Measurements from ENCODE around the gene FHAD1. TPM values are rescaled to one million over a fixed set of nuclear protein-coding genes. Genes with fewer than 3 reads are reported as not detected.

The FHAD1 gene
- polyA plus RNA-seq, 1 of the 3 experiments (the other 2 are of a cell fraction) = 0.48 TPM

DNA sequence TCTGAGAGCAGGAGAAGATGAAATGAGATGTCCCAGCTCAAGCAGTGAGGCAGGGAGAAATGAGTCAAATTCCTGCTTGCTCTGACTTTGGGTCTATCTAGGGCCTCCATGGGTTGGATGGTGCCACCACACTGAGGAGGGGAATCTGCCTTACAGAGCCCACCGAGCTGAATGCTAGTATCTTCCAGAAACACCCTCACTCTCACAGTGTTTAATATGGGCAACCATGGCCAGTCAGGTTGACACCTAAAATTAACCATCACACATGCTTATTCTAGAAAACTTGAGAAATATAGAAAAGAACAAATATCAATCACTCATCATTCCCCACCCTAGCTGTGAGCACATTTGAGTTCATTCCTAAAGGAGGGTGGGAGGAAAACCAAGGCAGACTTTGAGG, 29.4 kb upstream of the FHAD1 start:
- Histone ChIP-seq H2AFZ (ENCODE audit: low read depth) (no peak overlapping the region), H3K4me1 (ENCODE audit: control insufficient read depth in 1 of 2, insufficient read depth in 2 of 2, low read depth in 1 of 2, low read length in 1 of 2) (peaks cover 0 to 31% of the 10 kb centered on the region in 2 experiments; a peak in 1 of 4 replicates), H3K27me3 (ENCODE audit: insufficient read depth) (no peaks in the 10 kb centered on the region), H3K27ac (ENCODE audit: low read depth in 2 of 2, low read length in 1 of 2) (0 out of 4 replicates have a peak overlapping the region, but pooled peaks of 1 of the 2 experiments have one; percentile 39), H3K79me2 (ENCODE audit: insufficient read depth) (no peaks in the 10 kb centered on the region), H3K9me3 (no peaks in the 10 kb centered on the region), H3K9me2 (no peaks in the 10 kb centered on the region), H3K4me2 (no peak overlapping the region), H3K4me3 (ENCODE audit: low read depth in 2 of 2, low read length in 1 of 2) (no peak overlapping the region), H3K9ac (no peak overlapping the region), H3K36me3 (replicated peaks in 1 of 2; ENCODE audit: control insufficient read depth in 1 of 2, insufficient read depth in 2 of 2, low read length in 1 of 2) (peaks cover 0 to 12% of the 10 kb centered on the region in 2 experiments), H3F3A (replicated peaks; ENCODE audit: insufficient read depth) (no peaks in the 10 kb centered on the region), H4K20me1 (ENCODE audit: insufficient read depth) (no peaks in the 10 kb centered on the region)
- 100% methylated on average over 1 of the region's 1 CpG for WGBS (ENCODE audit: low lambda C conversion rate)
- POLR2A ChIA-PET = no interaction called here
- no peak for TF ChIP-seq TEAD4 (IDR thresholded peaks at IDR 0.05; ENCODE audit: borderline replicate concordance, insufficient read depth)
- no peak for TF ChIP-seq MXI1 (IDR thresholded peaks at IDR 0.05; ENCODE audit: low read depth, low read length)
- TF ChIP-seq, protein P1, sequence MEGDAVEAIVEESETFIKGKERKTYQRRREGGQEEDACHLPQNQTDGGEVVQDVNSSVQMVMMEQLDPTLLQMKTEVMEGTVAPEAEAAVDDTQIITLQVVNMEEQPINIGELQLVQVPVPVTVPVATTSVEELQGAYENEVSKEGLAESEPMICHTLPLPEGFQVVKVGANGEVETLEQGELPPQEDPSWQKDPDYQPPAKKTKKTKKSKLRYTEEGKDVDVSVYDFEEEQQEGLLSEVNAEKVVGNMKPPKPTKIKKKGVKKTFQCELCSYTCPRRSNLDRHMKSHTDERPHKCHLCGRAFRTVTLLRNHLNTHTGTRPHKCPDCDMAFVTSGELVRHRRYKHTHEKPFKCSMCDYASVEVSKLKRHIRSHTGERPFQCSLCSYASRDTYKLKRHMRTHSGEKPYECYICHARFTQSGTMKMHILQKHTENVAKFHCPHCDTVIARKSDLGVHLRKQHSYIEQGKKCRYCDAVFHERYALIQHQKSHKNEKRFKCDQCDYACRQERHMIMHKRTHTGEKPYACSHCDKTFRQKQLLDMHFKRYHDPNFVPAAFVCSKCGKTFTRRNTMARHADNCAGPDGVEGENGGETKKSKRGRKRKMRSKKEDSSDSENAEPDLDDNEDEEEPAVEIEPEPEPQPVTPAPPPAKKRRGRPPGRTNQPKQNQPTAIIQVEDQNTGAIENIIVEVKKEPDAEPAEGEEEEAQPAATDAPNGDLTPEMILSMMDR (IDR thresholded peaks at IDR 0.05) = no peak
- TF ChIP-seq SMC3 (IDR thresholded peaks at IDR 0.05; ENCODE audit: low read depth, low read length) = no peak
- no peak for TF ChIP-seq YY1 (IDR thresholded peaks at IDR 0.05; ENCODE audit: low read depth)
- TF ChIP-seq TAF1 (IDR thresholded peaks at IDR 0.05; ENCODE audit: borderline replicate concordance, low read depth, low read length) = no peak
- TF ChIP-seq NRF1 (IDR thresholded peaks at IDR 0.05; ENCODE audit: low read depth, low read length) = no peak
- CTCF ChIA-PET = interaction anchor here (0.6 to 1.3 kb wide), 4 partner anchors 13 to 65 kb away, joined by 3 to 4 read pairs (median 3); partner anchors contain the start of gene TMEM51
- DNase-seq = no peak

DNA sequence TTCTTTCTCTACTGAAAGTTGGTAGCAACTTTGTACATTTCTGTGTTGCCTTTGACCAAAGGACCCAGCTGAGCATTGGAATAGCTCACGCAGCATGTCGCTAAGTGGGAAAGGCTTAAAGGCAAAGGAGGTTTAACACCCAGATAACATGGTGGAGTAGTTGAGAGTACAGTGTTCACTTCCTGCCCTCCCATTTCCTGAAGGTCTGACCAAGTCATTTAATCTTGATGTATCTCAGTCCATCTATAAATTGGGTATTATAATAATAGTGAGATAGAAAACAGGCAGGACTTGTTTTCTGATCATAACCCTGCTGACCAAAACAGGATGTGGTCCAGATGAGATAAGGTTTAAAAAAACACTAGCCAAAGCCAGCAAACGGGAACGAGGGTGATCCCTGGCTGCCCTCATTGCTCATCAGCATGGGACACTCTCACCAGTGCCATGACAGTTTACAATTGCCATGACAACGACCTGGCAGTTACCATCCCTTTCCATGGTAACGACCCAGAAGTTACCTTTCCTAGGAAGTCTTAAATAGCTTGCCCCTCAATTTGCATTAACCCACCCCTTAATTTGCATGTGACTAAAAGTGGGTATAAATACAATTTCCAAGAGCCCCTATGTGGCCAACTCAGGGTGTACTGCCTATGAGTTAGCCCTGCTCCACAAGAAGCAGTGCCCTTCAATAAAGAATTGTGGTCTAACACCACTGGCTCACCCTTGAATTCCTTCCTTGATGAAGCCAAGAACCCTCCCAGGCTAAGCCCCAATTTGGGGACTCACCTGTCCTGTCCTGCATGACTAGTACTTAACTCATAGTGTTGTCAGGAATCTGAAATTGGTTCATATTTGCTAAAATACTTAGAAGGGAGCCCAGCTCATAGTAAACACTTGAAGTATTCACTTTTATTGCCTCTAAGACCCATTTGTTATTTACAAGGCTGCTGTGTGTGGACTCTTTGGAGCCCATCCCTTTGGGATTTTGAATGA, 28.4 kb upstream of the FHAD1 start:
- CTCF ChIA-PET = interaction anchor here (1.2 to 1.3 kb wide), 2 partner anchors 65 to 86 kb away, joined by 3 read pairs; partner anchors contain the start of gene TMEM51
- POLR2A ChIA-PET = interaction anchor here (0.8 kb wide), 1 partner anchor 67 kb away, joined by 3 read pairs; no protein-coding TSS in a partner anchor

More for the DNA sequence above, 28.4 kb upstream of the FHAD1 start:
- no peak overlapping the region for H3K9ac ChIP-seq
- peak; percentile 57 for DNase-seq
- H3K4me2 ChIP-seq = no peak overlapping the region
- H3K27ac ChIP-seq (ENCODE audit: low read depth in 2 of 2, low read length in 1 of 2) = peak overlapping the region in 1 of 2 experiments; percentile 30; a peak in 1 of 4 replicates
- no peaks in the 10 kb centered on the region for H3K9me3 ChIP-seq
- H2AFZ ChIP-seq (ENCODE audit: low read depth) = no peak overlapping the region
- H3F3A ChIP-seq (replicated peaks; ENCODE audit: insufficient read depth) = no peaks in the 10 kb centered on the region
- H3K36me3 ChIP-seq (replicated peaks in 1 of 2; ENCODE audit: control insufficient read depth in 1 of 2, insufficient read depth in 2 of 2, low read length in 1 of 2) = peaks cover 0 to 12% of the 10 kb centered on the region in 2 experiments
- 67% methylated on average over 6 of the region's 6 CpGs for WGBS (ENCODE audit: low lambda C conversion rate)
- no peaks in the 10 kb centered on the region for H3K79me2 ChIP-seq (ENCODE audit: insufficient read depth)
- peaks cover 0 to 28% of the 10 kb centered on the region in 2 experiments; a peak in 1 of 4 replicates for H3K4me1 ChIP-seq (ENCODE audit: control insufficient read depth in 1 of 2, insufficient read depth in 2 of 2, low read depth in 1 of 2, low read length in 1 of 2)
- H3K27me3 ChIP-seq (ENCODE audit: insufficient read depth) = no peaks in the 10 kb centered on the region
- H3K4me3 ChIP-seq (ENCODE audit: low read depth in 2 of 2, low read length in 1 of 2) = no peak overlapping the region
- H3K9me2 ChIP-seq = no peaks in the 10 kb centered on the region
- no peak for TF ChIP-seq POLR2AphosphoS5 (IDR thresholded peaks at IDR 0.05; ENCODE audit: low read depth, low read length)
- peak; percentile 31; the same call in 1 of the 2 replicates for TF ChIP-seq TCF12 (IDR thresholded peaks at IDR 0.05)
- TF ChIP-seq, protein P2, sequence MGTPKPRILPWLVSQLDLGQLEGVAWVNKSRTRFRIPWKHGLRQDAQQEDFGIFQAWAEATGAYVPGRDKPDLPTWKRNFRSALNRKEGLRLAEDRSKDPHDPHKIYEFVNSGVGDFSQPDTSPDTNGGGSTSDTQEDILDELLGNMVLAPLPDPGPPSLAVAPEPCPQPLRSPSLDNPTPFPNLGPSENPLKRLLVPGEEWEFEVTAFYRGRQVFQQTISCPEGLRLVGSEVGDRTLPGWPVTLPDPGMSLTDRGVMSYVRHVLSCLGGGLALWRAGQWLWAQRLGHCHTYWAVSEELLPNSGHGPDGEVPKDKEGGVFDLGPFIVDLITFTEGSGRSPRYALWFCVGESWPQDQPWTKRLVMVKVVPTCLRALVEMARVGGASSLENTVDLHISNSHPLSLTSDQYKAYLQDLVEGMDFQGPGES (IDR thresholded peaks at IDR 0.05; ENCODE audit: low read depth, low read length) = no peak
- no peaks in the 10 kb centered on the region for H4K20me1 ChIP-seq (ENCODE audit: insufficient read depth)

Measured in SK-N-SH (cell line).